HFF-Myc (cell line): ENCODE results near the gene TRIM16.
"Not testable (repeated sequence)": the region's sequence is repeated elsewhere in the genome, so short reads cannot be mapped to it uniquely, and the experiment has no call there.

Experiments used
- DNase-seq: peaks from one replicate; pipeline ENCODE4 v3.0.0-alpha.2; 2011; ENCODE audit warnings: low read depth; ENCODE audit errors: extremely low read depth
- H3K4me3 ChIP-seq: replicated peaks from 2 replicates; pipeline ENCODE4 v1.5.1; 2011; ENCODE audit warnings: low read depth, mild to moderate bottlenecking, control low read depth, low read length

Gene TRIM16

DNA sequence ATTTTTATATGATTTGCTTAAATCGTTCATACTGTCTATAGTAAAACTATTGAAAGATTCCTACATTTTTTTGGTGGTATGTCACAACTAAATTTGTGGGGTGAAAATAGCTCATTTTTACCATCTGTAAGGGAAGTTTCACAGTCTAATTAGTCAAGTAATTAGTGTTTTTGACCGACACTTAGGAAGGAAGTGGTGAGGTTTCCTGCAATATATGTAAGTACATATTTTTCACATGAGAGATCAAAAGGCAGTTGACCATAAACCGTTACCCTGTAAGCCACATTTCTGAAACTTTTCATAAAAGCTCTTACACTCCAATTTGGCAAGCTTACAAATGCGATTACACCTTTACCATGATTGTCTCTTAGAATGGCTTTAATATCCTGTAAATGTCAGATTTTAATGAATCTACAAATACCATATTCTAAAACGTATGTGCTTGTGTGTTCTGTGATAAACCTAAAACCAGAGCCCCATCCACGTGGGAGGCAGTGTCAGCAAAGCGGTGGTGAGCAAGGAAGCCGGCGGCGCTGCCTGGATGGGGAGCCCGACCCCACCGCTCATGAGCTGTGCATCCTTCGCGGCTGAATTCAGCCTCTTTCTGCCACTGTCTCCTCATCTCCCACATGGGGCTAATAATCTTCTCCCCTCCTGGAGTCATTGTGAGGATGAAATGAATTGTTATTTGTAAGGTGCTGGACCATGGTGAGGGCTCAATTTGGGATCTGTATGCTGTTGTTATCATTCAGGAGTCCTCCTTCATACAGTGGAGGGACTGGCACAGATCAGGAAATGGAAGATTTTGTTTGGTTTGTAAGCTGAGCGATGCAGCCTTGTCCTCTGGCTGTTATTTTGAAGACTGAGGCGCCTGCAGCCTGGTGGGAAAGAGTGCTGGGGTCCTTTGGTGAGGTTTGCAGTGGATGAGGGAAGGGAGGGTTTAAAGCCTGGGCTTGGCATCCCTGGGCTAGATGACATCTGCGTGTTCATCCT lies 94.3 kb downstream of the TRIM16 start:
- DNase-seq, H3K4me3 ChIP-seq: not testable (repeated sequence)

DNA sequence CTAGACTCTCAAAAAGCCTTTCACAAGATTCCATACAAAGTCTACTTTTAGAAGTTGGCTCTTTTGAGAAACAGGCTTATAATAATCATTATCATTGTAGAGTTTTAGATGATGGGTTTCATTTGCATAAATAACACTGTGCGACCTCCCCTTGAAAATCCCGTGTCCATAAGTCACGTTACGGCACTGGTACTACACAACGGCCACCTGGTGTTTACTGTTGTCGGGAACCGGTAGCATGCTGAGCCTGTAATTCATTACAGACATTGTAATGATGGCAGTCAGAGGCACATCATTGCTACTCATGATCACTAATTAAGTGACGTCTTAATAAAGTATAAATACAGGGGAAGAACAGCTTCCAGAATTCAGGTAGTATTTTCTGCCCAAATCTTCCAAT lies 96.1 kb downstream of the TRIM16 start:
- not testable (repeated sequence) for H3K4me3 ChIP-seq, DNase-seq

DNA sequence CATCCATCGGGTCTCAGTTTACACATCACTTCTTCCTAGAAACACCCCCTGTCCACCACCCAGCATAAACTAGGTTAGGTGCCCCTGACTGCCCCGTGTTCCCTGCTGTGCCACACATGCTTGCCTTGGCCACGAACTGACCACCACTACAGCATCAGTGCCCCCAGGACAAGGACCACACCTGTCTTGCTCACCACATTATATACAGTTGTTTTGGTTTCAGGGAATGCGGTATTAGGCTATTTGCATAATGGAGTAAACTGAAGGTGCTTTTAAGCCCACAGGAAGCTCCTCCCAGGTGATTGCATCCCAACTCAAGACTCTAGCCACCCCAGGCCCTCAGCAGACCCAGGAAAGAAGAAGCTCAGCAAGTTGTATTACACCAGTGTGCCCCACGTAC lies 100.8 kb downstream of the TRIM16 start:
- not testable (repeated sequence) for DNase-seq, H3K4me3 ChIP-seq

DNA sequence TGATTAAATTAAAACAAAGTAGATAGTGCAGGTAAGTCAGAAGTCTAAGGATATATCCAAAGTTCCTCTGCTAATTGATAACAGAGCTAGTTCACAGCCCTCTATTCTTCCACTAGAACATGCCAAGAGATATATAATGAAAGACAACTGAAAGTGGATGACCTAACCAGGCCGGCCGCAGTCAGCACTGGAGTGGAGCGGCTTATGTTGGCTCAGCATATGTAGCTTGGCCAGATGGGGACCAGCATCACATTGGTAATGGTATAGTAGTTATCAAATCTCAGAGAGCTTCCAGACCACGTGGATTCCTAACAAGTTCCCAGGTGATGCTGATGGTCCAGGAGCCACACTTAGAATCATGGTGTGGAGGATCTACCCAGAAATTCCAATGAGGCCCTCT lies 102.6 kb downstream of the TRIM16 start:
- not testable (repeated sequence) for H3K4me3 ChIP-seq, DNase-seq
